ENCODE data around the gene TMEM123. TPM values are rescaled to one million over a fixed set of nuclear protein-coding genes. Genes with fewer than 3 reads are reported as not detected.

Gene TMEM123
- total and polyA plus RNA-seq, 2 donors (not counting 3 experiments of a cell fraction or from before 2014, with no cell fraction given): 201 to 257 TPM

DNA sequence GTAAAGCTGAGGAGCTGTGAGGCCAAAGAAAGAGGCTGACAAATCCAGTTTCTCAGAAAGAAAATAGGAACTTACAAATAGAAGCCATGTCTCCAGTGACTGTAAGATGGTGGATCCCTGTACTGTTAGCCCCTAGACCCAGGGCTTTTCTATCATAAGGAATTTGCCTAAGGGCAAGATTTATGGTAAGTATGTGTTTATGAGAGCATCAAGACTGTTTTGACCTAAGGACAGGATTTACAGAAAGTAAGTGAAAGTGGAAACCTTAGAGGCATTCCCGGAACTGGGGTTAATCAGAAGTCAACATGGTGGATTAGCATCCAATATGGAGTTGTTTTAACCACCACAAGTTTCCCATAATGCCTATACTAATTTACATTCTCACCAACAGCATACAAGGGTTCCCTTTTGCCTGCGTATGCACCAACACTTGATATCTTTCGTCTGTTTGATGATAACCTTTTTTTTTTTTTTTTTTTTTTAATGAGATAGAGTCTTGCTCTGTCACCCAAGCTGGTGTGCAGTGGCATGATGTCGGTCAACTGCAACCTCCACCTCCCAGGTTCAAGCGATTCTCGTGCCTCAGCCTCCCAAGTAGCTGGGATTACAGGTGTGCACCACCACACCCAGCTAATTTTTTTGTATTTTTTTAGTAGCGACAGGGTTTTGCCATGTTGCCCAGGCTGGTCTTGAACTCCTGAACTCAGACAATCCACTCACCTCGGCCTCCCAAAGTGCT, 65.4 kb downstream of the TMEM123 start:
- FAIRE-seq (no peak), DNase-seq (ENCODE audit: low read depth, low spot score) (no peak)
- intact Hi-C loops (cut with micrococcal nuclease): no loop called here
- Histone ChIP-seq H3K4me1 (ENCODE audit: control insufficient read depth, extremely low read depth, insufficient read depth, low read length) (peaks cover 35% of the 10 kb centered on the region), H3K9ac (replicated peaks; ENCODE audit: extremely low read depth, insufficient read depth, low read length) (no peak overlapping the region), H3K9me1 (replicated peaks; ENCODE audit: control insufficient read depth, extremely low read depth, insufficient read depth, low read length) (no peaks in the 10 kb centered on the region), H3K27me3 (ENCODE audit: control insufficient read depth in 2 of 2, insufficient read depth in 2 of 2, low read length in 2 of 2) (no peaks in the 10 kb centered on the region), H3K4me3 (replicated peaks in 1 of 3; ENCODE audit: insufficient read depth in 1 of 3, low read depth in 1 of 3, low read length in 3 of 3) (no peak overlapping the region), H3K79me2 (ENCODE audit: control insufficient read depth, insufficient read depth, low read length) (peaks cover 10% of the 10 kb centered on the region), H3K9me3 (replicated peaks; ENCODE audit: control insufficient read depth, insufficient read depth, low read length) (no peaks in the 10 kb centered on the region), H2AFZ (ENCODE audit: low read depth, low read length) (no peak overlapping the region), H3K27ac (ENCODE audit: insufficient read depth, low read depth, low read length) (no peak overlapping the region), H4K20me1 (replicated peaks; ENCODE audit: control insufficient read depth, extremely low read depth, insufficient read depth, low read length) (no peaks in the 10 kb centered on the region), H3K4me2 (ENCODE audit: insufficient read depth, low read length) (no peak overlapping the region), H3K36me3 (ENCODE audit: control insufficient read depth in 2 of 2, extremely low read depth in 1 of 2, insufficient read depth in 2 of 2, low read length in 2 of 2) (peaks cover 9 to 18% of the 10 kb centered on the region in 2 experiments)
- dilution Hi-C loops (cut with MboI; ENCODE audit: extremely low pct_ligation_motif_present, low sequenced_read_pairs): no loop called here
- ChIA-PET POLR2A (no interaction called here), CTCF (interaction anchor here (1.0 kb wide), 1 partner anchor 109 kb away, joined by 3 read pairs; no protein-coding TSS in a partner anchor)
- TF ChIP-seq JUN (IDR thresholded peaks at IDR 0.05; ENCODE audit: borderline replicate concordance, insufficient read depth, insufficient read length, low read depth) (no peak), MYC (IDR thresholded peaks at IDR 0.05; ENCODE audit: low read depth, low read length) (no peak), EZH2 (IDR thresholded peaks at IDR 0.05; ENCODE audit: borderline replicate concordance, low read depth, low read length, severe bottlenecking) (no peak), POLR2A (IDR thresholded peaks at IDR 0.05; ENCODE audit: low read depth, low read length) (no peak), GATA2 (IDR thresholded peaks at IDR 0.05; ENCODE audit: insufficient read depth, insufficient read length, low read depth, low read length) (no peak), FOS (IDR thresholded peaks at IDR 0.05; ENCODE audit: borderline replicate concordance, insufficient read depth, low read length) (no peak), POLR2AphosphoS5 (IDR thresholded peaks at IDR 0.05; ENCODE audit: insufficient read depth, low read depth, low read length) (no peak)
- TF ChIP-seq, protein P1, sequence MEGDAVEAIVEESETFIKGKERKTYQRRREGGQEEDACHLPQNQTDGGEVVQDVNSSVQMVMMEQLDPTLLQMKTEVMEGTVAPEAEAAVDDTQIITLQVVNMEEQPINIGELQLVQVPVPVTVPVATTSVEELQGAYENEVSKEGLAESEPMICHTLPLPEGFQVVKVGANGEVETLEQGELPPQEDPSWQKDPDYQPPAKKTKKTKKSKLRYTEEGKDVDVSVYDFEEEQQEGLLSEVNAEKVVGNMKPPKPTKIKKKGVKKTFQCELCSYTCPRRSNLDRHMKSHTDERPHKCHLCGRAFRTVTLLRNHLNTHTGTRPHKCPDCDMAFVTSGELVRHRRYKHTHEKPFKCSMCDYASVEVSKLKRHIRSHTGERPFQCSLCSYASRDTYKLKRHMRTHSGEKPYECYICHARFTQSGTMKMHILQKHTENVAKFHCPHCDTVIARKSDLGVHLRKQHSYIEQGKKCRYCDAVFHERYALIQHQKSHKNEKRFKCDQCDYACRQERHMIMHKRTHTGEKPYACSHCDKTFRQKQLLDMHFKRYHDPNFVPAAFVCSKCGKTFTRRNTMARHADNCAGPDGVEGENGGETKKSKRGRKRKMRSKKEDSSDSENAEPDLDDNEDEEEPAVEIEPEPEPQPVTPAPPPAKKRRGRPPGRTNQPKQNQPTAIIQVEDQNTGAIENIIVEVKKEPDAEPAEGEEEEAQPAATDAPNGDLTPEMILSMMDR (IDR thresholded peaks at IDR 0.05; ENCODE audit: extremely low read depth in 1 of 2, insufficient read depth in 1 of 2, low read depth in 1 of 2, low read length in 2 of 2): no peak
- TF ChIP-seq, protein P2, sequence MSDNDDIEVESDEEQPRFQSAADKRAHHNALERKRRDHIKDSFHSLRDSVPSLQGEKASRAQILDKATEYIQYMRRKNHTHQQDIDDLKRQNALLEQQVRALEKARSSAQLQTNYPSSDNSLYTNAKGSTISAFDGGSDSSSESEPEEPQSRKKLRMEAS (IDR thresholded peaks at IDR 0.05; ENCODE audit: insufficient read depth, insufficient read length): no peak
- BruUV-seq (replicated peaks): no TSS peak
